Panc1 (cell line): ENCODE measurements around the gene DCUN1D3. TPM values are rescaled to one million over a fixed set of nuclear protein-coding genes. Genes with fewer than 3 reads are reported as not detected.

Experiments
- ATAC-seq: fragments of 200-7000 bp; cut with Tn5 transposase; 2 replicates; pipeline ENCODE4 v1.9.1; 2020; ENCODE audit warnings: mild to moderate bottlenecking, moderate library complexity
- BruUV-seq: library from RNA; stranded (reverse); fragments of 400-500 nt; replicated peaks from 2 replicates; lab custom pipeline; 2021; lab: Mats Ljungman, UMichigan
- CTCF ChIA-PET: fragments of 300-600 bp; sonication (Branson Sonifier 250); formaldehyde crosslinking; loops from one replicate; lab custom pipeline; 2022; ENCODE audit warnings: antibody characterized with exemption; lab: Charles Lee
- POLR2A ChIA-PET: fragments of 300-600 bp; sonication (Branson Sonifier 250); formaldehyde crosslinking; loops from one replicate; lab custom pipeline; 2022; ENCODE audit warnings: antibody characterized with exemption; lab: Charles Lee
- DNase-seq: peaks from one replicate; pipeline ENCODE4 v3.0.0-alpha.2; 2010; ENCODE audit warnings: low read depth, low spot score
- H3K27ac ChIP-seq: 2 replicates; pipeline ENCODE4 v1.5.1; 2011; ENCODE audit warnings: mild to moderate bottlenecking, low read length, inconsistent platforms
- H3K27me3 ChIP-seq: fragments of 200-500 bp; sonication (Bioruptor generic); 2 replicates; pipeline ENCODE4 v1.6.0; 2014; ENCODE audit warnings: low read length, inconsistent platforms; ENCODE audit not compliant: control insufficient read depth, insufficient read depth
- H3K36me3 ChIP-seq: fragments of 200-500 bp; sonication (Bioruptor generic); 2 replicates; pipeline ENCODE4 v1.5.1; 2014; ENCODE audit warnings: inconsistent platforms, mild to moderate bottlenecking, low read length, moderate library complexity; ENCODE audit not compliant: control insufficient read depth, insufficient read depth
- H3K4me1 ChIP-seq: 2 replicates; pipeline ENCODE4 v1.5.1; 2011; ENCODE audit warnings: inconsistent platforms, mild to moderate bottlenecking, low read length, moderate library complexity; ENCODE audit not compliant: control insufficient read depth, insufficient read depth
- H3K4me3 ChIP-seq, 2 experiments: 2 replicates each; pipeline ENCODE4 v1.5.1; 2011 to 2012; ENCODE audit warnings: low read depth in 2 of 2, low read length in 2 of 2, mild to moderate bottlenecking in 2 of 2, inconsistent platforms in 1 of 2, moderate library complexity in 1 of 2
- H3K9me3 ChIP-seq: fragments of 200-500 bp; sonication (Bioruptor generic); 2 replicates; pipeline ENCODE4 v1.5.1; 2014; ENCODE audit warnings: low read depth, mild to moderate bottlenecking, inconsistent platforms, low read length, moderate library complexity; ENCODE audit not compliant: control insufficient read depth, insufficient read depth
- POLR2AphosphoS5 ChIP-seq: IDR thresholded peaks from 2 replicates; pipeline ENCODE4 v1.6.1; 2012; ENCODE audit warnings: mild to moderate bottlenecking, low read depth, low read length, moderate library complexity
- SIN3A ChIP-seq: IDR thresholded peaks from 2 replicates; pipeline ENCODE4 v1.6.1; 2012; ENCODE audit warnings: low read depth, mild to moderate bottlenecking, low read length, moderate library complexity, borderline replicate concordance; ENCODE audit not compliant: insufficient read depth
- TCF7L2 ChIP-seq: IDR thresholded peaks from 2 replicates; pipeline ENCODE4 v1.6.1; 2011; ENCODE audit warnings: mild to moderate bottlenecking, low read depth, low read length, inconsistent platforms
- in situ Hi-C: cut with HindIII; loops from 2 replicates; pipeline ENCODE4 v1.10.0; 2016; ENCODE audit warnings: low sequenced_read_pairs, low pct_unique_long_range_greater_than_20kb
- intact Hi-C: fragments of 100-400 bp; cut with micrococcal nuclease; formaldehyde crosslinking; loops from one replicate; pipeline ENCODE4 v1.10.0; 2022; ENCODE audit not compliant: unreplicated experiment
- total RNA-seq: library from RNA; stranded (reverse); gene quantifications from one replicate; pipeline ENCODE4 v1.2.1, GENCODE V29; 2021; ENCODE audit not compliant: unreplicated experiment
- TF ChIP-seq, protein P1 (sequence below), 2 experiments: IDR thresholded peaks; 2 replicates each; pipeline ENCODE4 v1.6.1; 2011 to 2012; ENCODE audit warnings: low read depth in 2 of 2, control low read depth in 1 of 2, low read length in 1 of 2, mild to moderate bottlenecking in 1 of 2, moderate library complexity in 1 of 2; ENCODE audit not compliant: insufficient read depth in 1 of 2
- TF ChIP-seq, protein P2 (sequence below): fragments of 450-650 bp; IDR thresholded peaks from 2 replicates; pipeline ENCODE4 v1.5.1; 2017; ENCODE audit warnings: mild to moderate bottlenecking

Gene DCUN1D3
- total RNA-seq, 1 experiment from 2014 or later = 23.5 TPM

DNA sequence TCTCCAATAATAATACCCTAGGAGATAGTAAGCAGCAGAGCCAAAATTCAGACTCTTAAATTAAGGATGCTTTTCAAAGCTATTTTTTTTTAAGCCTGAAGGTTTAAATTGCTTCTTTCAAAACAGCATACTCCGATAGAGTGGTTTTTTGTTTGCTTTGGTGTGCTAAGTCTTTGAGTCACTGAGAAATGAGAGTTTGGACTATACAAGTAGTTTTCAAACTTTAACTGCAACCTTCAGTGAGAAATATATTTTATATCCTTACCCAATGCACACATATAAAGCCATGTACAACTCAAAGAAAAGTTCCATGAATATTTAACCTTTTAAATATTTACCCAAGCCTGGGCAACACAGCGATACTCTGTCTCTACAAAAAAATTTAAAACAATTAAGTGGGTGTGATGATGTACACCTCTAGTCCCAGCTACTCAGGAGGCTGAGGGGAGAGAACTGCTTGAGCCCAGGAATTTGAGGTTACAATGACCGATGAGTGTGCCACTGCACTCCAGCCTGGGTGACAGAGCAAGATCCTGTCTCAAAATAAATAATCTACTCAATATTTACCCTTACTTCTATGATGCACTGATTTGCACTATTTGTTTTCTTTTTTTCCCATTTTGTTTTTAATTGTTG lies 19.2 kb downstream of the DCUN1D3 start:
- Histone ChIP-seq H3K27me3 (no peaks in the 10 kb centered on the region), H3K36me3 (no peaks in the 10 kb centered on the region), H3K27ac (no peak overlapping the region), H3K4me1 (peaks cover 19% of the 10 kb centered on the region), H3K9me3 (no peaks in the 10 kb centered on the region), H3K4me3 (no peak overlapping the region)
- in situ Hi-C loops (no loop called here), intact Hi-C loops (no loop called here)
- ChIA-PET CTCF (no interaction called here), POLR2A (no interaction called here)
- no TSS peak for BruUV-seq
- no peak for ATAC-seq
- no peak for DNase-seq
- TF ChIP-seq SIN3A (no peak), TCF7L2 (no peak)

DNA sequence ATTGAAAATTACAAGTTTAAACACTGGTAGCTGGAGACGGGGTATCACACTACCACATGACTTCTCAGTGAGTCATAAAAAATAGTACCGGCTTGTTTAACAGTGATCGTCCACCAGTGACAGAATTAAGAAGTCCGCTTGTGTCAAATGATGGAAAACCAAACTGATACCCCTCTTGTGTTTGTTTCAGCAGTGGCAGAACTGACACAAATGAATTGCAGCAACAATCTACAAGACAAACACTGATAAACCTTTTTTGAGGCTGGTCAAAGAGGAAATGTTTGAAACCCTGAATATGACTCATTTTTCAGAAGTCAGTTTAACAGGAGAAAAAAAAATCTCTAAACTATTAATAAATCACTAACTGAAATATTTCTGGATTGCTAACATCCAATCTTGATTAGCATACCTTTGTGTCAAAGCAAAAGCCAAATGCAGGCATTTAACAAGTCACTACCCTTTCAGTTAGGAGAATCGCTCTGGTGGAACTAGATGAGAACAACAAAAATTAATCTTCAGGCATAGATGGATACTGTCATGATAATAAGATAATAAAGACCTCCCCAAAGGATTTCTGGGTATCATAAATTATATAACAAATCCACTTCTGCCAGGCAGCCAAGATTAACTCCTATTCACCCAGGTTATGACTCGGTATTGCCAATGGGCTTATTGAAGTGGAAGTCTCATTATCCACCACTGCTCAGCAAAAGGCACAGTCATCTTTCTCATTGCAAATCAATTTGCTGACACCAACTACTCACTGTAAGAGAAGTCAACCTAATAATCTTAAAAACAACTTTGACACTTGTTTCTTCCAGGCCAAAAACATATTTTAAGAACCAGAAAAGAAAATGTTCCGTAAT lies 20.8 kb downstream of the DCUN1D3 start:
- CTCF ChIA-PET = interaction anchor here (0.6 kb wide), 1 partner anchor 482 kb away, joined by 8 read pairs; no protein-coding TSS in a partner anchor
- Histone ChIP-seq H3K4me1 (peaks cover 22% of the 10 kb centered on the region), H3K9me3 (no peaks in the 10 kb centered on the region), H3K27ac (peak overlapping the region; percentile 14; the same call in 1 of the 2 replicates), H3K4me3 (no peak overlapping the region), H3K36me3 (no peaks in the 10 kb centered on the region), H3K27me3 (no peaks in the 10 kb centered on the region)
- intact Hi-C loops (no loop called here), in situ Hi-C loops (no loop called here)
- no peak for ATAC-seq
- no TSS peak for BruUV-seq
- no peak for TF ChIP-seq TCF7L2
- POLR2A ChIA-PET = no interaction called here
- DNase-seq = no peak

DNA sequence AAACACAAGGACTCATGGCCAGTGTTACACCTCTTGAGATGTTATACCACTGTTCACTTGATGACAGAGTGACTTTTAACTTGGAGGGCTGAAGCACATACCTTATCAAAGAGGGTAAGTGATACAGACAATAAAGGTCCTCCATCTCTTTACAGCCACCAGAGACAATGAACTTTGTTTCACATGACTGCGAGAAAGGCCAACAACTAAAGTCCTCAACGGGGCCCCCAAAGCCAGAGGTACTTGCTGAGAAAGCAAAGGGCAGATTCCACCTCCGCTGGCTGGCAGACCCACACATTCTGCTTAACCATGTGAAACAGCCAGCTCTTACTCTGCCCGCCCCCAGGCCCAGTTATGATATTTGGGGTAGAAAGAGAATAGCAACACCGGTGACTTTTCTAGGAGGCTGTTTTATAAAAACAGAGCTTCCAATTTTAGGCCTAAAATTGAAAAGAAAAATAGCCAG lies 21.4 kb downstream of the DCUN1D3 start:
- Histone ChIP-seq H3K27ac (no peak overlapping the region; the same call in 1 of the 2 replicates), H3K36me3 (no peaks in the 10 kb centered on the region), H3K27me3 (no peaks in the 10 kb centered on the region), H3K9me3 (no peaks in the 10 kb centered on the region), H3K4me1 (peaks cover 17% of the 10 kb centered on the region), H3K4me3 (no peak overlapping the region)
- DNase-seq = no peak
- CTCF ChIA-PET = interaction anchor here (0.6 kb wide), 1 partner anchor 482 kb away, joined by 8 read pairs; no protein-coding TSS in a partner anchor
- intact Hi-C loops (no loop called here), in situ Hi-C loops (no loop called here)
- POLR2A ChIA-PET = no interaction called here
- no peak for TF ChIP-seq POLR2AphosphoS5
- no peak for TF ChIP-seq TCF7L2
- no TSS peak for BruUV-seq
- no peak for ATAC-seq

DNA sequence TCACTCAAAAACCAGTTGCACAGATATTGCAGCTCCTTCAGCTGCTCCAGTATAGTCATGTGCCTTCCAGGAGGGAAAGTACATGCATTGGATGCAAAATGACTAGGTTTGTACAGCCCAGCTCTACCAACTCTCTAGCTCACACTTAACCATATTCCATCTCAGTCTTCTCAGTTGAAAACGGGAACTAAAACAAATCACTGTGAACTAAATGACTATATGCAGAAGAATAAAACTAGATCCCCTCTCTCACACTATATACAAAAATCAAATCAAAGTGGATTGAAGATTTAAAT lies 24.9 kb downstream of the DCUN1D3 start:
- ChIA-PET CTCF (no interaction called here), POLR2A (no interaction called here)
- TF ChIP-seq POLR2AphosphoS5 (no peak), TCF7L2 (no peak), SIN3A (no peak)
- TF ChIP-seq, protein P1, sequence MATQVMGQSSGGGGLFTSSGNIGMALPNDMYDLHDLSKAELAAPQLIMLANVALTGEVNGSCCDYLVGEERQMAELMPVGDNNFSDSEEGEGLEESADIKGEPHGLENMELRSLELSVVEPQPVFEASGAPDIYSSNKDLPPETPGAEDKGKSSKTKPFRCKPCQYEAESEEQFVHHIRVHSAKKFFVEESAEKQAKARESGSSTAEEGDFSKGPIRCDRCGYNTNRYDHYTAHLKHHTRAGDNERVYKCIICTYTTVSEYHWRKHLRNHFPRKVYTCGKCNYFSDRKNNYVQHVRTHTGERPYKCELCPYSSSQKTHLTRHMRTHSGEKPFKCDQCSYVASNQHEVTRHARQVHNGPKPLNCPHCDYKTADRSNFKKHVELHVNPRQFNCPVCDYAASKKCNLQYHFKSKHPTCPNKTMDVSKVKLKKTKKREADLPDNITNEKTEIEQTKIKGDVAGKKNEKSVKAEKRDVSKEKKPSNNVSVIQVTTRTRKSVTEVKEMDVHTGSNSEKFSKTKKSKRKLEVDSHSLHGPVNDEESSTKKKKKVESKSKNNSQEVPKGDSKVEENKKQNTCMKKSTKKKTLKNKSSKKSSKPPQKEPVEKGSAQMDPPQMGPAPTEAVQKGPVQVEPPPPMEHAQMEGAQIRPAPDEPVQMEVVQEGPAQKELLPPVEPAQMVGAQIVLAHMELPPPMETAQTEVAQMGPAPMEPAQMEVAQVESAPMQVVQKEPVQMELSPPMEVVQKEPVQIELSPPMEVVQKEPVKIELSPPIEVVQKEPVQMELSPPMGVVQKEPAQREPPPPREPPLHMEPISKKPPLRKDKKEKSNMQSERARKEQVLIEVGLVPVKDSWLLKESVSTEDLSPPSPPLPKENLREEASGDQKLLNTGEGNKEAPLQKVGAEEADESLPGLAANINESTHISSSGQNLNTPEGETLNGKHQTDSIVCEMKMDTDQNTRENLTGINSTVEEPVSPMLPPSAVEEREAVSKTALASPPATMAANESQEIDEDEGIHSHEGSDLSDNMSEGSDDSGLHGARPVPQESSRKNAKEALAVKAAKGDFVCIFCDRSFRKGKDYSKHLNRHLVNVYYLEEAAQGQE (IDR thresholded peaks at IDR 0.05; ENCODE audit: insufficient read depth in 1 of 2, low read depth in 2 of 2, low read length in 1 of 2) = no peak
- TF ChIP-seq, protein P2, sequence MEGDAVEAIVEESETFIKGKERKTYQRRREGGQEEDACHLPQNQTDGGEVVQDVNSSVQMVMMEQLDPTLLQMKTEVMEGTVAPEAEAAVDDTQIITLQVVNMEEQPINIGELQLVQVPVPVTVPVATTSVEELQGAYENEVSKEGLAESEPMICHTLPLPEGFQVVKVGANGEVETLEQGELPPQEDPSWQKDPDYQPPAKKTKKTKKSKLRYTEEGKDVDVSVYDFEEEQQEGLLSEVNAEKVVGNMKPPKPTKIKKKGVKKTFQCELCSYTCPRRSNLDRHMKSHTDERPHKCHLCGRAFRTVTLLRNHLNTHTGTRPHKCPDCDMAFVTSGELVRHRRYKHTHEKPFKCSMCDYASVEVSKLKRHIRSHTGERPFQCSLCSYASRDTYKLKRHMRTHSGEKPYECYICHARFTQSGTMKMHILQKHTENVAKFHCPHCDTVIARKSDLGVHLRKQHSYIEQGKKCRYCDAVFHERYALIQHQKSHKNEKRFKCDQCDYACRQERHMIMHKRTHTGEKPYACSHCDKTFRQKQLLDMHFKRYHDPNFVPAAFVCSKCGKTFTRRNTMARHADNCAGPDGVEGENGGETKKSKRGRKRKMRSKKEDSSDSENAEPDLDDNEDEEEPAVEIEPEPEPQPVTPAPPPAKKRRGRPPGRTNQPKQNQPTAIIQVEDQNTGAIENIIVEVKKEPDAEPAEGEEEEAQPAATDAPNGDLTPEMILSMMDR = no peak
- Histone ChIP-seq H3K27ac (no peak overlapping the region), H3K4me1 (peaks cover 19% of the 10 kb centered on the region), H3K27me3 (no peaks in the 10 kb centered on the region), H3K4me3 (no peak overlapping the region), H3K36me3 (no peaks in the 10 kb centered on the region), H3K9me3 (no peaks in the 10 kb centered on the region)
- DNase-seq = no peak
- ATAC-seq = no peak; the same call in 1 of the 2 replicates
- BruUV-seq = no TSS peak
- in situ Hi-C loops (no loop called here), intact Hi-C loops (no loop called here)
